Smooth muscle cell (in vitro differentiated cells): ENCODE data around the gene ARHGEF10L. TPM values are rescaled to one million over a fixed set of nuclear protein-coding genes. Genes with fewer than 3 reads are reported as not detected.
A peak's percentile ranks its signal among the peaks of the same experiment; 100 is the strongest.

Experiments
- DNase-seq: peaks from one replicate; lab custom pipeline; 2025; ENCODE audit not compliant: unreplicated experiment; lab: John Stamatoyannopoulos, UW
- H2AFZ ChIP-seq: fragments of 200-600 bp; sonication (generic); 2 replicates; pipeline ENCODE4 v1.6.0; 2016; ENCODE audit warnings: antibody characterized with exemption, low read depth, mild to moderate bottlenecking
- H3F3A ChIP-seq: fragments of 200-600 bp; sonication (generic); 2 replicates; pipeline ENCODE4 v1.6.0; 2017; ENCODE audit warnings: antibody characterized with exemption, low read depth
- H3K27ac ChIP-seq: fragments of 200-600 bp; sonication (generic); 2 replicates; pipeline ENCODE4 v1.5.1; 2016; ENCODE audit warnings: low read depth, mild to moderate bottlenecking
- H3K27me3 ChIP-seq: fragments of 200-600 bp; sonication (generic); 2 replicates; pipeline ENCODE4 v1.6.1; 2016; ENCODE audit warnings: low read depth, mild to moderate bottlenecking
- H3K36me3 ChIP-seq: fragments of 200-600 bp; sonication (generic); 2 replicates; pipeline ENCODE4 v1.5.1; 2016; ENCODE audit warnings: low read depth
- H3K4me1 ChIP-seq: fragments of 200-600 bp; sonication (generic); 2 replicates; pipeline ENCODE4 v1.5.1; 2016; ENCODE audit warnings: low read depth
- H3K4me2 ChIP-seq: fragments of 200-600 bp; sonication (generic); 2 replicates; pipeline ENCODE4 v1.6.0; 2016; ENCODE audit warnings: mild to moderate bottlenecking
- H3K4me3 ChIP-seq: fragments of 200-600 bp; sonication (generic); 2 replicates; pipeline ENCODE4 v1.5.1; 2016; ENCODE audit warnings: mild to moderate bottlenecking
- H3K79me2 ChIP-seq: fragments of 200-600 bp; sonication (generic); 2 replicates; pipeline ENCODE4 v1.6.0; 2016; ENCODE audit warnings: low read depth, mild to moderate bottlenecking
- H3K9ac ChIP-seq: fragments of 200-600 bp; sonication (generic); 2 replicates; pipeline ENCODE4 v1.6.0; 2016; ENCODE audit warnings: low read depth
- H3K9me3 ChIP-seq: fragments of 200-600 bp; sonication (generic); replicated peaks from 2 replicates; pipeline ENCODE4 v1.5.1; 2016; ENCODE audit warnings: low read depth
- H4K20me1 ChIP-seq: fragments of 200-600 bp; sonication (generic); 2 replicates; pipeline ENCODE4 v1.6.0; 2016; ENCODE audit warnings: low read depth
- CTCF ChIP-seq: fragments of 200-600 bp; sonication (generic); IDR thresholded peaks from 2 replicates; pipeline ENCODE4 v1.5.1; 2017; ENCODE audit warnings: borderline replicate concordance, mild to moderate bottlenecking, antibody characterized with exemption; ENCODE audit not compliant: insufficient read depth, poor library complexity, severe bottlenecking
- WGBS: methylation state at CpG from one replicate; pipeline ENCODE4 v1.1.7; 2016; ENCODE audit warnings: low lambda C conversion rate; 5-methylcytosine and 5-hydroxymethylcytosine counted together
- polyA plus RNA-seq: library from polyadenylated mRNA; unstranded; fragments of >200 nt; fragmentation: Nextera tagmentation; extraction: Ambion mirVana; gene quantifications from 2 replicates; pipeline ENCODE4 v1.2.1, GENCODE V29; 2016
- total RNA-seq: library from RNA; depleted of rRNA; stranded (reverse); fragments of >200 nt; gene quantifications from 2 replicates; pipeline ENCODE4 v1.2.3, GENCODE V29; 2014

The ARHGEF10L gene
- total and polyA plus RNA-seq, 2 experiments from 2014 or later, result 6.6 to 13.7 TPM

- Histone ChIP-seq H3K9ac (no peak overlapping the region), H3K9me3 (no peaks in the 10 kb centered on the region), H3K36me3 (no peaks in the 10 kb centered on the region), H3K4me3 (no peak overlapping the region), H3K79me2 (peaks cover 14% of the 10 kb centered on the region), H3K27me3 (no peaks in the 10 kb centered on the region), H3K4me2 (no peak overlapping the region), H3K4me1 (peaks cover 12% of the 10 kb centered on the region), H2AFZ (no peak overlapping the region), H4K20me1 (peaks cover 86% of the 10 kb centered on the region), H3F3A (no peaks in the 10 kb centered on the region), H3K27ac (no peak overlapping the region)
- 93% methylated on average over 1 of the region's 1 CpG for WGBS
- no peak for DNase-seq
- no peak for TF ChIP-seq CTCF
Measured at GRCh38 chr1:17577907-17578297, 38.4 kb downstream of the ARHGEF10L start.

GRCh38 chr1:17579951-17580939, 40.7 kb downstream of the ARHGEF10L start:
- no peak overlapping the region for H3K27ac ChIP-seq
- no peaks in the 10 kb centered on the region for H3K4me1 ChIP-seq
- H2AFZ ChIP-seq, result no peak overlapping the region
- no peaks in the 10 kb centered on the region for H3K27me3 ChIP-seq
- H3K9ac ChIP-seq, result no peak overlapping the region
- peak overlapping the region; percentile 38 for H3K4me3 ChIP-seq
- TF ChIP-seq CTCF, result no peak
- H3K9me3 ChIP-seq, result no peaks in the 10 kb centered on the region
- no peak overlapping the region for H3K4me2 ChIP-seq
- 96% methylated on average over 16 of the region's 16 CpGs for WGBS
- no peaks in the 10 kb centered on the region for H3F3A ChIP-seq
- H3K79me2 ChIP-seq, result peaks cover 14% of the 10 kb centered on the region
- H4K20me1 ChIP-seq, result peaks cover 67% of the 10 kb centered on the region
- no peaks in the 10 kb centered on the region for H3K36me3 ChIP-seq
- no peak for DNase-seq

GRCh38 chr1:17581389-17582123, 42.1 kb downstream of the ARHGEF10L start:
- H4K20me1 ChIP-seq, result peaks cover 54% of the 10 kb centered on the region
- no peak overlapping the region for H3K4me3 ChIP-seq
- no peak overlapping the region for H3K27ac ChIP-seq
- H3F3A ChIP-seq, result no peaks in the 10 kb centered on the region
- no peak for TF ChIP-seq CTCF
- H3K27me3 ChIP-seq, result no peaks in the 10 kb centered on the region
- no peak for DNase-seq
- no peak overlapping the region for H2AFZ ChIP-seq
- no peaks in the 10 kb centered on the region for H3K36me3 ChIP-seq
- no peak overlapping the region for H3K9ac ChIP-seq
- no peak overlapping the region for H3K4me2 ChIP-seq
- H3K79me2 ChIP-seq, result peaks cover 14% of the 10 kb centered on the region
- 86% methylated on average over 10 of the region's 10 CpGs for WGBS
- H3K9me3 ChIP-seq, result no peaks in the 10 kb centered on the region
- H3K4me1 ChIP-seq, result peaks cover 3% of the 10 kb centered on the region
